SK-MEL-5 (cell line): ENCODE results near the gene CAMLG. TPM values are rescaled to one million over a fixed set of nuclear protein-coding genes. Genes with fewer than 3 reads are reported as not detected.
"Not testable (repeated sequence)": the region's sequence is repeated elsewhere in the genome, so short reads cannot be mapped to it uniquely, and the experiment has no call there.

Experiments used
- DNase-seq: peaks from one replicate; pipeline ENCODE4 v3.0.0-alpha.2; 2016; ENCODE audit warnings: low read depth, low spot score
- in situ Hi-C: cut with HindIII; loops from 2 replicates; pipeline ENCODE4 v1.10.0; 2016; ENCODE audit warnings: low sequenced_read_pairs, high pct_unique_total_duplicates, low pct_unique_long_range_greater_than_20kb
- small RNA-seq, 2 experiments: library from RNA; depleted of rRNA; stranded (forward); fragments of <200 nt; gene quantifications; one replicate each; pipeline ENCODE3, GENCODE V24; 2014
- total RNA-seq: library from RNA; depleted of rRNA; stranded (reverse); fragments of >200 nt; shearing (Covaris generic); gene quantifications from 2 replicates; pipeline ENCODE4 v1.2.3, GENCODE V29; 2014; rRNA removed

Gene CAMLG
- total RNA-seq, 1 experiment from 2014 or later: 25.8 TPM

GRCh38 chr5:134767528-134768291 lies 29.4 kb downstream of the CAMLG start:
- DNase-seq, in situ Hi-C loops: not testable (repeated sequence)

DNA sequence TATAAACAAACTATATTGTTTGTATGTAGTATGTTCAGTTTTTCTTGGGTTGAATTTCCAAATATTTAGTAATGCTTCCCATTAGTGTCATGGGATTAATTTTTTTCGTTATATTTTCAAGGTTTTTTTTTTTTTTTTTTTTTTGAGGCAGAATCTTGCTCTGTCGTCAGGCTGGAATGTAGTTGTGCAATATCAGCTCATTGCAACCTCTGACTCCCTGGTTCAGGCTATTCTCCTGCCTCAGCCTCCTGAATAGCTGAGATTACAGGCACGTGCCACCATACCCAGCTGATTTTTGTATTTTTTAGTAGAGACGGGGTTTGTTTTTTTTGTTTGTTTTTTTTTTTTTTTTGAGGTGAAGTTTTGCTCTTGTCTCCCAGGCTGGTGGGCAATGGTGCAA lies 30.9 kb downstream of the CAMLG start:
- DNase-seq: no peak
- in situ Hi-C loops: no loop called here

DNA sequence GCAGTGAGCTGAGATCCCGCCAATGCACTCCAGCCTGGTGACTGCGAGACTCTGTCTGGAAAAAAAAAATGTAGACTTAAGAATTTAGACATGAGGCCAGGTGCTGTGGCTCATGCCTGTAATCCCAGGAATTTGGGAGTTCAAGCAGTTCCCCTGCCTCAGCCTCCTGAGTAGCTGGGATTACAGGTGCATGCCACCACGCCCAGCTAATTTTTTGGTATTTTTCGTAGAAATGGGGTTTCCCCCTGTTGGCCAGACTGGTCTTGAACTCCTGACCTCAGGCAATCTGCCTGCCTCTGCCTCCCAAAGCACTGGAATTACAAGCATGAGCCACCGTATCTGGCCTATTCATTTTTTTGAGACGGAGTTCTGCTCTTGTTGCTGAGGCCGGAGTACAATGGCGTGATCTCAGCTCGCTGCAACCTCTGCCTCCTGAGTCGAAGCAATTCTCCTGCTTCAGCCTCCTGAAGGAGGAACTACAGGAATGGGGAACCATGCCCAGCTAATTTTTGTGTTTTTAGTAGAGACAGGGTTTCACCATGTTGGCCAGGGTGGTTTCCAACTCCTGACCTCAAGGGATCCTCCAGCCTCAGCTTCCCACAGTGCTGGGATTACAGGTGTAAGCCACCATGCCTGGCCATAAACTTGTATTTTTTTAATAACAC lies 34.2 kb downstream of the CAMLG start:
- DNase-seq: no peak
- in situ Hi-C loops: no loop called here

GRCh38 chr5:134777366-134777765 lies 39.0 kb downstream of the CAMLG start:
- in situ Hi-C loops: no loop called here
- DNase-seq: no peak

- in situ Hi-C loops: no loop called here
- peak; percentile 17 for DNase-seq
Observed at GRCh38 chr5:134784241-134784920, 46.0 kb downstream of the CAMLG start.

DNA sequence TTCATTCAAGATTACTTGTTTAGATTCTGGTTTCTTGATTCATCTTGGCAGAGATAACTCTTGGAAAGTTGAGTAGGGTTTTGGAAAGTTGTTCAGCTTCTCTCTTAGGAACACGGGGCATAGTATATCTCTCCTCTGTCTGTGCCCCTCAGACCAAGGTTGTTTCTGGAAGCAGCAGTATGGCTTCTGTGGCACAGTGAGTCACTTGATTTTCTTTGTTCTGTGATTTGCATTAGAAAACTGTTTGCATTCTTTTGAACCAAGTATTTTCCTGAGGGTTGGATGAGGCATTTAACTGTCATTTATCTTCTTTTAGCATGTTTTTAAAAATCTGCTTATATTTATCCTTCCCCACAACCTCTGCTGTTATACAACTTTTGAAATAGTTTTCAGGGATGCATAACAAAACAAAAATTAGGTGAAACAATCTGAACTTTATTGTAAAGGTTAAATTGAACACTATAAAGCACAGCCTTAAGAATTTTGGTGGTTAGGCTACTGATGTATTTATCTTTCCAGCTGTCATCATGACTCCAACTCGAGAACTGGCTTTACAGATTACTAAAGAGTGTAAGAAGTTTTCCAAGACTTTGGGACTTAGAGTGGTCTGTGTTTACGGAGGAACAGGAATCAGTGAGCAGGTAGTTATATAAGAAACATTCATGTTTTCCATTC lies 46.7 kb downstream of the CAMLG start:
- in situ Hi-C loops: no loop called here
- no peak for DNase-seq

DNA sequence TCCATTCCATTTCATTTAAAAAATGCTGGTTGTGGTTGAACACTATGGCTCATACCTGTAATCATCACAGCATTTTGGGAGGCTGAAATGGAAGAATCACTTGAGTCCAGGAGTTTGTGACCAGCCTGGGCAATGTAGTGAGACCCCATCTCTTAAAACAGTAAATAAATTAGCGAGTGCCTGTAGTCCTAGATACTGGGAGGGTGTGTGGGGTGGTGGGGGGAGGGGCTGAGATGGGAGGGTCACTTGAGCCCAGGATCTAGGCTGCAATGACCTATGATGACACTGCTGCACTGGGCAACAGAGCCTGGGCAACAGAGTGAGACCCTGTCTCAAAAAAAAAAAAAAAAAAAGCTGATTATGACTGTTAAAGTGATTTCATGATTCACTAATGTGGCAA lies 49.3 kb downstream of the CAMLG start:
- DNase-seq: no peak
- in situ Hi-C loops: no loop called here

- DNase-seq: no peak
- in situ Hi-C loops: no loop called here
Observed at GRCh38 chr5:134791580-134791979, 53.2 kb downstream of the CAMLG start.

- in situ Hi-C loops: no loop called here
- no peak for DNase-seq
Observed at GRCh38 chr5:134792286-134792685, 53.9 kb downstream of the CAMLG start.

GRCh38 chr5:134793111-134793510 lies 54.8 kb downstream of the CAMLG start:
- in situ Hi-C loops: no loop called here
- no peak for DNase-seq

- in situ Hi-C loops: no loop called here
- no peak for DNase-seq
Observed at GRCh38 chr5:134794082-134794481, 55.7 kb downstream of the CAMLG start.

DNA sequence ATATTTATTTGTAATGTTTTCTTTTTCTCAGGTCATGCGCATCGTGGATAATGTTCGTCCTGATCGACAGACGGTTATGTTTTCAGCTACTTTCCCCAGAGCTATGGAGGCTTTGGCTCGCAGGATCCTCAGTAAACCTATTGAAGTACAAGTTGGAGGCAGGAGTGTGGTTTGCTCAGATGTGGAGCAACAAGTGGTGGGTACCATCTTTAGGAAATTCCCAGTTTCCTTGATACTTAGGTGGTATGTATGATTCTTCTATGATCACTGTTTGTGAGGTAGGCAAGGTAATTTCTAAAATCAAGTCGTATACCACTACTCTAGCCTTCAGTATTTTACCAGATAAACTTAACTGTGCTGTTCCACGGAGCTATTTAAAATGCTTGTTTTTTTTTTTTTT lies 56.5 kb downstream of the CAMLG start:
- in situ Hi-C loops: no loop called here
- DNase-seq: no peak

- no peak for DNase-seq
- in situ Hi-C loops: no loop called here
Observed at GRCh38 chr5:134798468-134798867, 60.1 kb downstream of the CAMLG start.

Small RNA genes lying within 50 kb of the gene (small RNA-seq; reads per million reads assigned to genes)
- gene RNU6-1164P (0 reads per million in 2 experiments), gene RNU6-757P (0 reads per million in 2 experiments)

Other genes with a start within 250 kb of the CAMLG start
- gene JADE2, start 212.9 kb upstream of the CAMLG start, total RNA-seq: 21.8 and 23.6 TPM in 2 replicates
- gene SAR1B, start 105.7 kb upstream of the CAMLG start, total RNA-seq: 61.9 and 66.7 TPM in 2 replicates
- 13.8 and 17.8 TPM in 2 replicates for gene SEC24A, start 89.8 kb upstream of the CAMLG start, total RNA-seq
- gene DDX46, start 20.2 kb downstream of the CAMLG start, total RNA-seq: 19.6 and 20.0 TPM in 2 replicates
- 41.7 and 42.2 TPM in 2 replicates for gene C5orf24, start 107.4 kb downstream of the CAMLG start, total RNA-seq
- gene TXNDC15, start 135.8 kb downstream of the CAMLG start, total RNA-seq: 84.7 and 94.9 TPM in 2 replicates
- 5.6 and 6.7 TPM in 2 replicates for gene PCBD2, start 166.6 kb downstream of the CAMLG start, total RNA-seq
- gene CATSPER3, start 229.4 kb downstream of the CAMLG start, total RNA-seq: not detected in 2 replicates